SK-N-SH (cell line): ENCODE data around the gene MTCP1. TPM values are rescaled to one million over a fixed set of nuclear protein-coding genes. Genes with fewer than 3 reads are reported as not detected.

Experiments used
- EZH2phosphoT487 ChIP-seq: fragments of 200-600 bp; sonication (generic); IDR thresholded peaks from 2 replicates; pipeline ENCODE4 v1.6.1; 2017; ENCODE audit warnings: low read depth, mixed run types, mild to moderate bottlenecking, antibody characterized with exemption, moderate library complexity, borderline replicate concordance
- RFX5 ChIP-seq: IDR thresholded peaks from 2 replicates; pipeline ENCODE4 v1.6.1; 2012; ENCODE audit warnings: mild to moderate bottlenecking, improper control_type of control experiment, low read length
- SIN3A ChIP-seq: IDR thresholded peaks from 2 replicates; pipeline ENCODE4 v1.6.1; 2012; ENCODE audit warnings: low read depth, mild to moderate bottlenecking, low read length, moderate library complexity, borderline replicate concordance
- YY1 ChIP-seq: IDR thresholded peaks from 2 replicates; pipeline ENCODE4 v1.4.0; 2012; ENCODE audit warnings: low read depth, mild to moderate bottlenecking
- polyA plus RNA-seq, 3 experiments: library from polyadenylated mRNA; depleted of rRNA; stranded (reverse); fragments of >200 nt; gene quantifications; 2 replicates each; pipeline ENCODE4 v1.2.3, GENCODE V29; 2012
- TF ChIP-seq, protein P1 (sequence below): fragments of 150-350 bp; IDR thresholded peaks from 2 replicates; pipeline ENCODE4 v1.6.1; 2016; ENCODE audit warnings: mild to moderate bottlenecking, low read depth, low read length

MTCP1 gene
- polyA plus RNA-seq, 1 of the 3 experiments (the other 2 are of a cell fraction), result 3.7 TPM

DNA sequence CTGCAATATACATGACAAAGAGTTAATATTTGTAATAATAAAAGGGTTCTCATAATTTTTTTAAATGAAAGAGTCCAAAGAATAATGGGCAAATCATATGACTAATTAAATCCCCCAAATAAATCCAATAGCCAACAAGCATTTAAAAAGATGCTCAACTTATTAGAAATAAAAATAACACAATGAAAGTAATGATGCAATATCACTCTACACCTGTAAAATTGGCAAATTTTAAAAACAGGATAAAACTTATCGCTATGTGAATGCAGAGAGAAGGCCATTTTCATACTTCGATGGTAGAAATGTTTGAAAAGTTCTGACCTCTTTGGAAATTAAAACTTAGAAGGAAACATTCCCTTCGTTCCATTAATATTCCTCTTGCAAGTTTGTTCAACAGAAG is 50.3 kb downstream of the MTCP1 start (continued):
- TF ChIP-seq, protein P1, sequence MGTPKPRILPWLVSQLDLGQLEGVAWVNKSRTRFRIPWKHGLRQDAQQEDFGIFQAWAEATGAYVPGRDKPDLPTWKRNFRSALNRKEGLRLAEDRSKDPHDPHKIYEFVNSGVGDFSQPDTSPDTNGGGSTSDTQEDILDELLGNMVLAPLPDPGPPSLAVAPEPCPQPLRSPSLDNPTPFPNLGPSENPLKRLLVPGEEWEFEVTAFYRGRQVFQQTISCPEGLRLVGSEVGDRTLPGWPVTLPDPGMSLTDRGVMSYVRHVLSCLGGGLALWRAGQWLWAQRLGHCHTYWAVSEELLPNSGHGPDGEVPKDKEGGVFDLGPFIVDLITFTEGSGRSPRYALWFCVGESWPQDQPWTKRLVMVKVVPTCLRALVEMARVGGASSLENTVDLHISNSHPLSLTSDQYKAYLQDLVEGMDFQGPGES, result no peak
- TF ChIP-seq EZH2phosphoT487 (no peak), SIN3A (no peak), RFX5 (no peak), YY1 (no peak)

Other genes starting within 250 kb of the MTCP1 start
- gene SMIM9, start 236.5 kb downstream of the MTCP1 start, polyA plus RNA-seq (2012; rRNA removed), result not detected in 2 replicates
- gene F8A1, start 184.8 kb downstream of the MTCP1 start, polyA plus RNA-seq (2012; rRNA removed), result 3.9 and 4.5 TPM in 2 replicates
- 2.5 and 4.2 TPM in 2 replicates for gene F8, start 48.4 kb downstream of the MTCP1 start, polyA plus RNA-seq (2012; rRNA removed)
- gene FUNDC2, start 44.3 kb downstream of the MTCP1 start, polyA plus RNA-seq (2012; rRNA removed), result 55.9 and 73.1 TPM in 2 replicates
- 11.8 and 12.0 TPM in 2 replicates for gene CMC4, start within 50 bp of the MTCP1 start, polyA plus RNA-seq (2012; rRNA removed)
- gene BRCC3, start 372 bp upstream of the MTCP1 start, polyA plus RNA-seq (2012; rRNA removed), result 11.2 and 16.6 TPM in 2 replicates
- gene VBP1, start 145.3 kb upstream of the MTCP1 start, polyA plus RNA-seq (2012; rRNA removed), result 13.8 and 18.1 TPM in 2 replicates
- 1.3 and 1.6 TPM in 2 replicates for gene RAB39B, start 193.4 kb upstream of the MTCP1 start, polyA plus RNA-seq (2012; rRNA removed)